NCI-H2081 treated with DMSO at 0.1 percent for 48 hours (cell line): ENCODE results near the gene UBAP1L.
"Not testable (repeated sequence)": the region's sequence is repeated elsewhere in the genome, so short reads cannot be mapped to it uniquely, and the experiment has no call there.

Experiments
- DNase-seq: peaks from one replicate; lab custom pipeline; 2025; lab: John Stamatoyannopoulos, UW

The UBAP1L gene

DNA sequence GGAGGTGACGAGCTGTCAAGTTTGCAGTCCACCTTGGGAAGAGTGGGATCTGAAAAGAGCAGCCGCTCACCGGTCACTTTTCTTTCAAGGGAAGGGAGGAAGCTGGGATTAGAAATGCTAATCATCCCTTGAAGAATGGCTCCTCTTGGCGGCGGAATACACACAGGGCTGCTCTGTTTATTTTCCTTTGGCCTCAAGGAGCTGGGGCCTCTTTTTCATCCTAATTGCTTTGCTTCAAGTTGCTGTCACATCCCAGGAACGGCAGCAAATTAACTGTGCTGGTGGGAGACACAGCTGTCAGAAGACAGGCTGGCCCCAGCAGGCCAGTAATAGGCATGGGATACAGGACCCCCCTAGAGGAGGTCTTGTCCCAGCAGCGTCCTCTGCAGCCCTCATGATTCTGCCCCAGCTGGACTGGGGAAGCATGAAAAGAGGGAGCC, 31.7 kb downstream of the UBAP1L start:
- DNase-seq: no peak

DNA sequence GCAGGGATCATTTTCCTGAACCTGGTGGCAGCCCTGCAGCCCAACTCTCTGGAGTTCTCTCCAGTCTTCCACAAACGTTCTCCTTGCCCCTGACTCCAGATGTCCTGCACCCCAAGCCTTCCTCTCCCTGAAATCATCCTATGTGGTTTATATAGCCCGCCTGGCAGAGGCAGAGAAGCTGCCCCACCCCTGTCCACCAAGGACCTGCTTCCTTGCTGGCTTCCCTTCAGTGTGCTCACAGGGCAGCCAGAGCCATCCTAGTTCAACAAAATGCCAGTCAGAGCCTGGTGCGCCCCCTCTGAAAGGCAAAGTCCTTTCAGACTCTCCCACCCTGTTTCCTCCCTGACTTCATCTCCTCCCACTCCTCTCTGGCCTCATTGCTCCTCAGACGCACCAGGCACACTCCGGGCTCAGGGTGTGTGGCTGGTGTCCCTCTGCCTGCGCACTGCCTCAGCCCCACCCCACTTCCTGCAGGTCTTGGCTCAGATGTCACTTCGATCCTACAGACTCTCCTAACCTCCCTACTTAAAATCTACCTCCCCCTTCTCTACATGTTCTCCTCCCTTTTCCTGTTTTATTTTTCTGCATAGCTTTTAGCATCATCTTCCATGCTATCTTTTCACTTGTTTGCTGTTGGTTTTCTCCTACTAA, 32.6 kb downstream of the UBAP1L start:
- no peak for DNase-seq

DNA sequence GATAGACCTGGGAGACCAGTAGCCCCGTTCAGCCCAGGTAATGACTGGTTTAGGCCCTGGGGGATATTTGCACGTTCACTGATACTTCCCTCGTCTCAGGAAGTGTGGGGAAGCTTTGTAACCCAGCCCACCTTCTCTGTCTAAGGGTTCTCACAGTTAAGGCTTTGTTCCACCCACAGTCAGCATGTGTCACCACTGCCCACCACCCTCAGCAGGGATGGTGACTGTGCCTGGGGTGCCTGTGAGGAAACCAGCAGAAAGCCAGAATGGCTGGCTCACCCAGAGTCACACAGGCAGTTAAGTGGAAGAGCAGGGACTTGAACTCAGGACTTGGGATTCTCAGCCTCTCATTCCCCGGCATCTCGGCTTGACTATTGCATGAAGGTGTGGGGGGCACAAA, 33.2 kb downstream of the UBAP1L start:
- DNase-seq: no peak

DNA sequence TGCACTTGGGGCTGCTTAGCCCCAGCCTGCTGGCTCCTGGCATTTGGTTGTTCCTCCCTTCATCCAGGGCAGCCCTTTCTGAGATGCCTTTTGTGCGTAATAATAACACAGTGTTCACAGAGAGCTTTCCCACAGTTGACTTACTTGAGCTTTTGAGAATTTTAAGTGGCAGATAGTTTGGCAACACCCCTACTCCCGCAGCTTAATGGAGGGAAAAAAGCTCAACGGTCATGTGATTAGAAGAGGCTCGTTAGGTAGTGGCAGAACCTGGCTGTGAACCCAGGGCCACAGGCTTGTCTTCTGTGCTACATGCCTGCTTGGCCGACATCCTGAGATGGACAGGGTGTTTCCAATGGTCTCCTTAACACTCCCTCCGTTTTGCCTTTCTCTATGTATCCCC, 33.7 kb downstream of the UBAP1L start:
- DNase-seq: no peak

DNA sequence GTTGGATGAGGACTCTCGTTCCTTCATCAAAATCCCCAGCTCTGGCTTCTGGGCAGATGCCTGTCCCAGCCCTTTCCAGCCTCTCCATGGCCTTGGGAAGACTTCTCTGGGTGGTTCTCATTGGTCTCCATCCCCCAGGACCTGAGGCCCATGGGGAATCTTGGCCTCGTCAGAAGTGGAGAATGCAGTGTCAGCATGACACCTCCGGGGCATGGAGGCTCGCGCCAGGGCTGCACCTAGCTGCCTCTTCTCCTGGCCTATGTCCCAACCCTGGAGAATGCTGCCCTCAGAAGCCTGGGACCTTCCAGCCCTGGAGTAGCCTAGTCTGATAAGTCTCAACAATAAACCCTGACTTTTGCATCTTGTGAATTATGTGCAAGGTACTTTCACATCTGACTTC, 35.4 kb downstream of the UBAP1L start:
- no peak for DNase-seq

DNA sequence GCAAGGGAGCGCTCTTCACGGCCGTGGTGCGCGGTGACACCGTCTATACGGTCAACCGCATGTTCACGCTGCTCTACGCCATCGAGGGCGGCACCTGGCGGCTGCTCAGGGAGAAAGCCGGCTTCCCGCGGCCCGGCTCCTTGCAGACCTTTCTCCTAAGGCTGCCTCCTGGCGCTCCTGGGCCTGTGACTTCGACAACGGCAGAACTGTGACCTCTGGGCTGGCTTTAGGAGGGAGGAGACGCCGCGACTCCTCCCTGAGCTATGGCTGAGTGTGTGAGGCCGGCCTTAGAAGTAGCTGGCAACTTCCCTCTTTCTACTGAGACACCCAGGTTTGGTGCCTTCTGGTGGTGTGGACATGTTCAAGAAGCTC, 37.0 kb downstream of the UBAP1L start:
- no peak for DNase-seq

DNA sequence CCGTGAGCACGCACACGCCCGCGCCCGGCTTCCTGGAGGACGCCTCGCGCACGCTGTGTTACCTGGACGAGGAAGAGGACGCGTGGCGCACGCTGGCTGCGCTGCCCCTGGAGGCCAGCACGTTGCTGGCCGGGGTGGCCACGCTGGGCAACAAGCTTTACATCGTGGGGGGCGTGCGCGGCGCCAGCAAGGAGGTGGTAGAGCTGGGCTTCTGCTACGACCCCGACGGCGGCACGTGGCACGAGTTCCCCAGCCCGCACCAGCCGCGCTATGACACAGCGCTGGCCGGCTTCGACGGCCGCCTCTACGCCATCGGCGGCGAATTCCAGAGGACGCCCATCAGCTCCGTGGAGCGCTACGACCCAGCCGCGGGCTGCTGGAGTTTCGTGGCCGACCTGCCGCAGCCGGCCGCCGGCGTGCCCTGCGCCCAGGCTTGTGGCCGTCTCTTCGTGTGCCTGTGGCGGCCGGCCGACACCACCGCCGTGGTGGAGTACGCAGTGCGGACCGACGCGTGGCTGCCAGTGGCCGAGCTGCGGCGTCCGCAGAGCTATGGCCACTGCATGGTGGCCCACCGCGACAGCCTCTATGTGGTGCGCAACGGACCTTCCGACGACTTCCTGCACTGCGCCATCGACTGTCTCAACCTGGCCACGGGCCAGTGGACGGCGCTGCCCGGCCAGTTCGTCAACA, 37.6 kb downstream of the UBAP1L start:
- DNase-seq: no peak

DNA sequence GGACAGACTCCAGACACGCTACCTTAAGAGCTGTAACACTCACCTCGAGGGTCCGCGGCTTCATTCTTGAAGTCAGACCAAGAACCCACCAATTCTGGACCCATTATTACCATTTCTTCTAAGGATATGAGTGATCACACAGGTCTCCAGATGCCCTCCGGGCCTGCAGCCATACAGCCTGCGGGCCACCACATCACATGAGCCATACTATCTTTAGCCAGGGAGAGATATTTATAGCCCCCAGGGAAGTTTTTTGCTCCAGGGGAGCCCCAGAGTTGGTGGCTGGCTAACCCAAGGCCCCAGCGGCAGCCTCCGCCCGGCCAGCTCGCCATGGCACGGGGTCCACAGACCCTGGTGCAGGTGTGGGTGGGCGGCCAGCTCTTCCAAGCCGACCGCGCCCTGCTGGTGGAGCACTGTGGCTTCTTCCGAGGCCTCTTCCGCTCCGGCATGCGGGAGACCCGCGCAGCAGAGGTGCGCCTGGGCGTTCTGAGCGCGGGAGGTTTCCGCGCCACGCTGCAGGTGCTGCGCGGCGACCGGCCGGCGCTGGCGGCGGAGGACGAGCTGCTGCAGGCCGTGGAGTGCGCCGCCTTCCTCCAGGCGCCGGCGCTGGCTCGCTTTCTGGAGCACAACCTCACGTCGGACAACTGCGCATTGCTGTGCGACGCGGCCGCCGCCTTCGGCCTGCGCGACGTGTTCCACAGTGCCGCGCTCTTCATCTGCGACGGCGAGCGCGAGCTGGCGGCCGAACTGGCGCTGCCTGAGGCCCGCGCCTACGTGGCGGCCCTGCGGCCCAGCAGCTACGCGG, 38.3 kb downstream of the UBAP1L start, which contains the start of gene KBTBD13:
Gene KBTBD13, plus strand, starts transcription at position 261 of the 805 bp plus-strand sequence. Its CDS starts 70 bp downstream, at position 331.
- no peak for DNase-seq

DNA sequence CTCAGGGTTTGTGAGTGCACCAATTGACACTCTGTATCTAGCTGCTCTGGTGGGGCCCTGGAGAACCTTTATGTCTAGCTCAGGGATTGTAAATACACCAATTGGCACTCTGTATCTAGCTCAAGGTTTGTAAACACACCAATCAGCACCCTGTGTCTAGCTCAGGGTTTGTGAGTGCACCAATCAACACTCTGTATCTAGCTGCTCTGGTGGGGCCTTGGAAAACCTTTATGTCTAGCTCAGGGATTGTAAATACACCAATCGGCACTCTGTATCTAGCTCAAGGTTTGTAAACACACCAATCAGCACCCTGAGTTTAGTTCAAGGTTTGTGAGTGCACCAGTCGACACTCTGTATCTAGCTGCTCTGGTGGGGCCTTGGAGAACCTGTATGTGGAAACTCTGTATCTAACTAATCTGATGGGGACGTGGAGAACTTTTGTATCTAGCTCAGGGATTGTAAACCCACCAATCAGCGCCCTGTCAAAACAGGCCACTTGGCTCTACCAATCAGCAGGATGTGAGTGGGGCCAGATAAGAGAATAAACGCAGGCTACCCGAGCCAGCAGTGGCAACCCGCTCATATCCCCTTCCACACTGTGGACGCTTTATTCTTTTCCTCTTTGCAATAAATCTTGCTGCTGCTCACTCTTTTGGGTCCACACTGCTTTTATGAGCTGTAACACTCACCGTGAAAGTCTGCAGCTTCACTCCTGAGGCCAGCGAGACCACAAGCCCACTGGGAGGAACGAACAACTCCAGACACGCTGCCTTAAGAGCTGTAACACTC, 39.2 kb downstream of the UBAP1L start:
- DNase-seq: not testable (repeated sequence)

DNA sequence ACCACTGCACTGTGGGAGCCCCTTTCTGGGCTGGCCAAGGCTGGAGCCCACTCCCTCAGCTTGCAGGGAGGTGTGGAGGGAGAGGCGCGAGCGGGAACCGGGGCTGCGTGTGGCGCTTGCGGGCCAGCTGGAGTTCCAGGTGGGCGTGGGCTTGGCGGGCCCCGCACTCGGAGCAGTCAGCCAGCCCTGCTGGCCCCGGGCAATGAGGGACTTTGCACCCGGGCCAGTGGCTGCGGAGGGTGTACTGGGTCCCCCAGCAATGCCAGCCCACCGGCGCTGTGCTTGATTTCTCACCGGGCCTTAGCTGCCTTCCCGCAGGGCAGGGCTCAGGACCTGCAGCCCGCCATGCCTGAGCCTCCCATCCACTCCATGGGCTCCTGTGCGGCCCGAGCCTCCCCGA, 40.1 kb downstream of the UBAP1L start:
- DNase-seq: not testable (repeated sequence)

DNA sequence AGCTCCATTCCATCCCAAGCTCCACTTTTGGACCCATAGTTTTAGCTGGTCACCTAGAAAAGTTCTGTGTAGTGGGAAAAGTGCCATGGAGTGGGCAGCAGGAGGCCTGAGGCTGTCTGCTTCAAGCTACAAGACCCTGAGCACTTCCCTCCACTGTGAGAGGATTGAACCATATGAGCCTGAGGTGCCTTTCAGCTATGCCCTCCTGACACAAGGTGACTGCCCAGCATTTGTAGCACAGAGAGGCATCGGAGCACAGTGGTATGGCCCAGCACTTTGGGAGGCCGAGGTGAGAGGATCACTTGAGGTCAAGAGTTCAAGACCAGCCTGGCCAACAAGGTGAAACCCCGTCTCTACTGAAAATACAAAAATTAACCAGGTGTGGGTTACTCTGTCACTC, 42.4 kb downstream of the UBAP1L start:
- no peak for DNase-seq

DNA sequence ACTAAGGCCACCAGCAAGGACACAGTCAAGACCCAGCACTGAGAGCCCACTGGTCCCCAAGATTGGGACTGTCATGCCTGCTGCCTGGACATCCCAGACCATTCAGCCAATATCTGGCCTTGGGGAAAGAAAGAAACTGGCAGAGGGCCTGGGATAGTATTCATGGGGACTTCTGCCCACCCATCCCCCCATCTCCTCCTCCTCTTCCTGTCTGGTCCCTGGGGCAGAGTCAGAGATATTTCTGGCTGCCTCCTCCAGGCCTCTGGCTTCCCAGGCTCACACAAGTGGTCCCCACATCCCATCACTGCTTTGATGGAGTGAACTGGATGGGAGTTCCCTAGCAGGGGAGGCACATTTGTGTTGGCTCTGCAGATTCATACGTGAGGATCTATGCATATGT, 43.0 kb downstream of the UBAP1L start:
- DNase-seq: no peak

DNA sequence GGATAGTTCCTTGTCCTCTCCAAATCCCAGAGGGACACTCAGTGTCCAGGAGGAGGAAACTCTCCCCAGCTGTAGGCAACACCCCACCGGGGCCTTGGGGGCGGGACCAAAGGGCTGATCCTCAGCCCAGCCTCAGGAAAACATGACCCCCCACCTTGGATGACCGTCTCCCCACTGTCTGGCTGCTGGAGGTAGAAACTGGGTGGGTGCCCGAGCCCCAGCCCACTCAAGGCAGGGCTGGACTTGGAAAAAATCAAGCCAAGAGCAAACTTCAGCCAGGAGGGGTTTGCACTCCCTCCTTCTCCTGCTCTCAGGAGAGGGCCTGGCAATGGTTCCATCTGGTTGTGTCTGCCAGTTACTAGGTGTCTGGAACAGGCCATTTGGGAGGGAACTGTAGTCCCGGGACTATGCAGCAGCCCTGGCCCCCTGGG, 43.6 kb downstream of the UBAP1L start:
- DNase-seq: no peak

DNA sequence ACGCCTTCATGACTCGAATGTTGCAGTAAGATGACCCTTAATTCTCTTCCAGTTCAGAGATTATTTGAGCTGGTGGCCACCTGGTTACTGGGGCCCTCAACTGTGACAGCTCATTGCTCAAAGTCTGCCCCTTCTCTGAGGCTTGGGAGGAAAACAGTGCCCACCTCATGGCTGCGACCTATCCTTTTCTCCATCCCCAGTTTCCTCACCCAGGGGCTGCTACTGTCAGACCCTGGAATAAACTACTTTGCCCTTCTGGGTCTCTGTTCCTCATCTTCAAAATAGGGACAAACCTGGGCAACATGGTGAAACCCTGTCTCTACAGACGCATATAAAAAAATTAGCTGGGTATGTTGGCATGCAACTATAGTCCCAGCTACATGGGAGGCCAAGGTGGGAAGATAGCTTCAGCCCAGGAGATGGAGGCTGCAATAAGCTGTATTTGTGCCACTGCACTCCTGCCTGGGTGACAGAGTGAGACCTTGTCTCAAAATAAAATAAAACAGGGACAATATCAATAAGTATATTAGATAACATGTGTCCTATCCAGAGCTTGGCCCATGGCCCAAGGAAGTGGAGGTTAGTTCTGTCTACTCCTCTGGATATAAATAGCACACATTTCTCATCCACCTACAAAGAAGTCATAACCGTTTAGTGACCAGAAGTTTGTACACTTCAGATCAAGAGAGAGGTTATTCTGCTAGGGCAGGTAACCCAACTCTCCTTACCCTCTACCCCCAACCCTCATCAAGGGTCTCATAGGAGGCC, 45.0 kb downstream of the UBAP1L start:
- DNase-seq: no peak

DNA sequence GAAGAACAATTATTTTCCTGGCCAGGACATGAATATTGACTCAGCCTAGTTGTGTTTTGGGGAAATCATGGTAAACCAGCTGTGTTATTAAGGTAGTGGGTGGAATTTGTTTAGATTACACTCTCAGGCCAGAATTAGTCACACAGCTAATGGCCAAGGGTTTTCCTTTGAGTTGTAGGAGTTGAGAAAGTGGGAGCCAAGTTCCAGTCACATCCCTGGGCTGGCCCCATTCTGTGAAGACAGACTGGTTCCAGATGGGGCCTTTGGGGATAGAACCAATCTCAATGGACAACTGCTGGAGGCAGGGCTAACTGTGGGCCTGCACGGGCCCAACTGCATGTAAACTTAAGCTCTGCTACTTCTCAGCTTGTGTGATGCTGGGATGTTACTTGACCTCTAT, 45.8 kb downstream of the UBAP1L start:
- DNase-seq: no peak

DNA sequence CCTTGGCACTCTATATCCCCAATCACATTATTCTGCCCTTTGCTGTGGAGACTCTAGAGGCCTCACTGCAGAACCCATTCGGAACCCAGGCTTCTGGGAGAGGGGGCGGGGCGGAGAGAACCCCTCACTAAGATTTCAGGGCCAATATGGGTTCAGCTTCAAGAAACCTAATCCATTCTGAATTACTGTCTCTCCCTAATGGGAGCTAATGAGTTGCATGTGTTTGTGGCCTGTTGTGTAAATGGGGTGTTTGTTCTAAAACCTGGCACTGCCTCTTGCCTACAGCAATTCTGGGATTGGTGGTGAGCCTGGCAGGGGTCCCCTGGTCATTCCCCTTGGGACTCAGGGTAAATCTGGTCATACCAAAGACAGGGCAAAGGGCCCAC, 46.6 kb downstream of the UBAP1L start:
- DNase-seq: no peak

DNA sequence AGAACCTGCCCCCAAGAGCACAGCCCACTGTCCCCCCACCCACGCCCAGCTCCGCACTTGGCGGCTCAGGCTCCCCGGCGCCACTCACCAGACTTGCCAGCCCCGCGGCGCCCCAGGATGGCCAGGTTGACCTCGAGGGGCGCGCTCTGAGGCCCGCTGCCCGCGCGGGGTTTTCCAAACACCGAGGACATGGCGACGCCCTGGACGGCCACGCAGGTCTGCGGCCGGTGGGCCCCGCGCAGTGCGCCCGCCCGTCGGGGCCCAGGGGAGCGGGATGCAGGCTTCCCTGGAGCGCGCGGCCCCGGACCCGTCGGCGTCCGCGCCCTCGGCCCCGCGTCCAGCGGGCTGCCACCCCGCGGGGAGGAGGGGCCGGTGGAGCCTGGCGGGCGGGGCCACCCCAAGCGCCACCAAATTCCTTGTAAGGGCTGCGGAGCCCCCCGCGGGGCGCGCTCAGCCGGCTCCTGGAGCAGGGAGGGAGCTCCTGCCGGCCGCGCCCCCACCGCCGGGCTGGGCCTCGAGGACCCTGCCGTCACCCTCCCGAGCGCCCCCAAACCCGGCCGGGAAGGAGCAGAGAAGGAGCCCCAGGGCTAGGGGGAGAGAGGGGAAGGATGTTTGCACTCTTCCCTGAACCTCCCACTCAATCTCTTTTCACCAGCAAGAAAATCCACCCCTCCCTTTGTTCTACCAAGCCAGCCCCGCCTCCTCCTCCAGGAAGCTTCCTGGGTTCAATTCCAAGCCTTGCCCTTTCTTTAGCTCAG, 47.2 kb downstream of the UBAP1L start, which contains the start of gene RASL12:
Gene RASL12, minus strand, starts transcription at position 347 of the 758 bp plus-strand sequence. Its CDS starts 156 bp downstream, at position 191.
- DNase-seq: no peak

DNA sequence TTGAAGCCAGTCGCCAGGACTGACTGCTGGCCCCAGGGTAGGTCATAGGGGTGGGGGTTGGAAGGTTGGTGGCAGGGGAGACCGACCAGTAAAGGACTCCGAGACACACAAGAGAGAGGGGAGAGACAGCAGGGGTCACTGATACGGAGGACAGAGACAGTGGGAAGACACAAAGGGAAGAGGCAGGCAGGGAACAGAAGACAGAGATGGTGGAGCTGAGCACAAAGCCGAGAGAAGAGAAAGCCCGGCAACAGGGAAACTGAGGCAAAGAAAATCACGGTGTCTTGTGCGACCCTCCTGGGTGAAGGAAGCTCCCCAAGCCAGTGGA, 47.7 kb downstream of the UBAP1L start:
- DNase-seq: no peak

DNA sequence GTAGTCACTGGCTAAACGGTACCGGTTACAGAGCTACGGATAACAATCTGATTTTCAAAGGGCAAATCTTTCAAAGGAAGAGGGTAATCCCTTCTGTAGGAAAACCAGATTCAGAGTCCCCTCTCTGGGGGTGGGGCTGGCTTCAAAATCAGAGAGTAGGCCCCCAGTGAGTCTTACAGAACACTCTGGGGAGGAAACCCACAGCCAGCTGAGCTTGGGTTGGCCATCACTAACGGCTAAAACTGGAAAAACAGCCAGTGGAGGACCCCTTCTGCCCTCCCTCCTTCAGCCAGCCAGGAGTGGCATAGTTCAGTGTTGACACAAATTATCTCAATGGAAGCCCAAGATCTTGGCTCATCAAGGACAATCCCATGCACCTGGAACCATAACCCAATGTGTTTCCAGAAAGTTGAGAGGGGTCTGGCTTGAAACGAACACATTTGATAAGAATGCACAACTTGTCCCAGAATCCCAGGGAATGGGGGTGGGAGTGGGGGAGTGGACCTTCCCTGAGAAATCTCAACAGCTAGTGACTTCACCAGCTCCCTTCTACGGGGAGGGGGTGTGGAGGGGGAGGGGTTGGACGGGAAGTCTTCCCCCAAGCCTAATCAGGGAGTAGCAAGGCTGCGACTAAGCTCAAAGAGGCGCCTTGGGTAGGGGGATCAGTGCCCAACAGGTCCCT, 48.2 kb downstream of the UBAP1L start:
- DNase-seq: no peak

DNA sequence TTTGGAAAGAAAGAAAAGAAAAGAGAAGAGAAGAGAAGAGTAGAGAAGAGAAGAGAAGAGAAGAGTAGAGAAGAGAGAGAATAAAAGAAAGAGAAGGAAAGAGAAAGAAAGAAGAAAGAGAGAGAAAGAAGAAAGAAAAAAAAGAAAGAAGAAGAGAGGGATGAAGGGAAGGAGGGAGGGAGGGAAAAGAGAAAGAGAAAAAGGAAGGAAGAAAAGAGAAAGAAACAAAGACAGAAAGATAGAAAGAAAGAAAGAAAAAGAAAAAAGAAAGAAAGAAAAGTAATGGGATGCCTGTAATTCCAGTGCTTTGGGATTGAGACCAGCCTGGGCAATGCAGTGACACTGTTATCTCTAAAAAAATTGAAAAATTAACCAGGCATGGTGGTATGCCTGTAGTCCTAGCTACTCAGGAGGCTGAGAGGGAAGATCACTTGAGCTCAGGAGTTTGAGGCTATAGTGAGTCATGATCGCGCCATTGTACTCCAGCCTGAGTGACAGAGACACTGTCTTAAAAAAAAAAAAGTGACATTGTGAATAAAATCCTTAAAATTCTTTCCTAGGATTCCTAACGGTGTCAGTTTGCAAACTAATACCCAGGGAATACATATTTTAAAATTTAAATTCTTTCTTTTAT, 48.9 kb downstream of the UBAP1L start:
- DNase-seq: no peak
